HAP-1 (cell line): ENCODE results near the gene LIX1.

Source experiments
- DNase-seq, 2 experiments: peaks; one replicate each; pipeline ENCODE4 v3.0.0-alpha.2; 2016 to 2020; ENCODE audit warnings: low spot score in 2 of 2
- H3K27me3 ChIP-seq: fragments of 250-450 bp; sonication (Bioruptor Pico); 2 replicates; pipeline ENCODE4 v1.5.1; 2020; ENCODE audit warnings: low read depth, mild to moderate bottlenecking, moderate library complexity
- H3K36me3 ChIP-seq: fragments of 250-450 bp; sonication (Bioruptor Pico); replicated peaks from 2 replicates; pipeline ENCODE4 v1.5.1; 2020; ENCODE audit warnings: mild to moderate bottlenecking
- H3K4me1 ChIP-seq: fragments of 250-450 bp; sonication (Bioruptor Pico); 2 replicates; pipeline ENCODE4 v1.5.1; 2020; ENCODE audit warnings: mild to moderate bottlenecking
- H3K4me3 ChIP-seq: fragments of 250-450 bp; sonication (Bioruptor Pico); 2 replicates; pipeline ENCODE4 v1.5.1; 2020; ENCODE audit warnings: mild to moderate bottlenecking, moderate library complexity
- H3K9me3 ChIP-seq: fragments of 250-450 bp; sonication (Bioruptor Pico); 2 replicates; pipeline ENCODE4 v1.5.1; 2020; ENCODE audit warnings: mild to moderate bottlenecking, moderate library complexity
- in situ Hi-C: fragments of 300-500 bp; cut with MboI; formaldehyde crosslinking; loops from 3 replicates; pipeline ENCODE4 v1.14.3; 2020; ENCODE audit warnings: low sequenced_read_pairs, inconsistent platforms, mixed read lengths

The LIX1 gene

GRCh38 chr5:97111004-97111403 lies 31.4 kb downstream of the LIX1 start:
- in situ Hi-C loops = no loop called here
- Histone ChIP-seq H3K4me1 (no peaks in the 10 kb centered on the region), H3K36me3 (no peaks in the 10 kb centered on the region), H3K27me3 (no peaks in the 10 kb centered on the region), H3K4me3 (no peak overlapping the region), H3K9me3 (no peaks in the 10 kb centered on the region)
- no peak for DNase-seq

DNA sequence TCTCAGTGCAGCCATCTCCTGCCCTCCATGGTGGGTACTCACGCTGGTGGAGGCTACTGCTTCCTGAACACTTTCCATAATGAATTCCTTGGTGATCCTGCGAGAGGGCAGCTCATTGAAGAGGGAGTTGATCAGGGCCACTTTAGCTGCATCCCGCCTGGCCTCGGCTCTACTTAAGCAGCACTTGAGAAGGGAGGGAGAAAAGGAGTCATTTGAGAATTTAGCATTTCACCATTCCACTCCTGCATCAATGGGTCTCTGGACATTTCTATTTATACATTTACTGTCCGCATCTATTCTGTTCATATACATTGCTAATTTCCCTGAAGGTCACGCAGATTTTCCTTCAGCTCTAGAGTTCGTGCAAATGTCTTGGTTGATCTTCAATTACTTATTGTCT lies 35.1 kb downstream of the LIX1 start:
- in situ Hi-C loops = no loop called here
- no peak overlapping the region for H3K4me3 ChIP-seq
- H3K4me1 ChIP-seq = no peaks in the 10 kb centered on the region
- no peaks in the 10 kb centered on the region for H3K27me3 ChIP-seq
- no peaks in the 10 kb centered on the region for H3K9me3 ChIP-seq
- H3K36me3 ChIP-seq = no peaks in the 10 kb centered on the region
- no peak for DNase-seq

DNA sequence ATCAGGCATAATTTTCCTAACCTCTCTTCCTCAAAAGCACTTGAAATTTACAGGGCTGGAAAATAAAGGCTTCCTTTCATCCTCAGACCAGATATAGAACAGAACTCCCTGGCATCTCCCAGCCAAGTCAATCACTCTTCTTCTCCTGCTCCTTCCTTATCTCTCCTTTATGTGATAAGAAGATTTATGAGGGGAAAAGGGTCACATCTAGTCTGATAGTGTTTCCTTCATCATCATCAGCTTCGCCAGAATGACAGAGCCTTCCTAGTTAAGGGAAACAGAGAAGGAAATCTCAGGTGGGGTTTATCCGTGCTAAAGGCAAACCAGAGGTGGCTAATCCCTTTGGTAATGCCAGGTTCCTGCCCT lies 36.2 kb downstream of the LIX1 start:
- H3K27me3 ChIP-seq = no peaks in the 10 kb centered on the region
- no peak overlapping the region for H3K4me3 ChIP-seq
- H3K4me1 ChIP-seq = no peaks in the 10 kb centered on the region
- no peaks in the 10 kb centered on the region for H3K36me3 ChIP-seq
- in situ Hi-C loops = no loop called here
- no peaks in the 10 kb centered on the region for H3K9me3 ChIP-seq
- no peak for DNase-seq

DNA sequence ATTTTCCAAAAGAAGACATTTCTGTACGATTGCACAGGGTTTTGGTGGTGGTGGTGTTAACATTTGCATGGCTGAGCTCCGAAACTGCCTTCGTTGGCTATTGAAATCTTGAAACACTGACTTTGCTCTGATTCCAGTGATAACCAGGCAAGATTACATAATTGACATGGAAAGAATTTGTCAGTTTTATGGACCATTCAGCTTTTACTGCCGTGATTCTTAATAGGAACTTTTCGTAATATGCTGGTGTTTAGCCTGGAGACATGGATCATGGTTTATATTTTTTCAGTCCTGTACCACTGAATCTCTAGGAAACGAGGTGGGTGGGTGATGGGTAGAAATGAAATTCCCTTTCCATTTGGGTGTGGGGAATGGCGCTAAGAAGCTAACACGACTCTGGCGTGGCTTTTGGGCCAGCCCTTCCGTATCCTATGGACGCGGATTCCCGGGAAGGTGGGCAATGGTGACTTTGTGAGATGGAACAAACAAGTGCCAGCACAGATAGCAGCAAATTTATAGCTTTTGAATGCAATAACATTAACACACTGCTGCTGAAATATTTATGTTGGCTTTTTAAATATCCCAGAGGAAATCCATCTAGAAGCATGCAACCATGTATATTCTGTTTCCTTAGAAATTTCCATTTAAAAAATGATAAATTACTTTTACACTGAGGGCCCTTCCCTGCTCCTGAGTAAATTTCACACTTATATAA lies 36.8 kb downstream of the LIX1 start:
- in situ Hi-C loops = no loop called here
- Histone ChIP-seq H3K4me3 (no peak overlapping the region), H3K9me3 (no peaks in the 10 kb centered on the region), H3K27me3 (no peaks in the 10 kb centered on the region), H3K4me1 (no peaks in the 10 kb centered on the region), H3K36me3 (no peaks in the 10 kb centered on the region)
- DNase-seq = no peak

- no peaks in the 10 kb centered on the region for H3K27me3 ChIP-seq
- no peak overlapping the region for H3K4me3 ChIP-seq
- no peaks in the 10 kb centered on the region for H3K9me3 ChIP-seq
- no peak for DNase-seq
- in situ Hi-C loops = no loop called here
- H3K4me1 ChIP-seq = peaks cover 7% of the 10 kb centered on the region; the same call in 1 of the 2 replicates
- no peaks in the 10 kb centered on the region for H3K36me3 ChIP-seq
These were observed 40.4 kb downstream of the LIX1 start for GRCh38 chr5:97102010-97102470.

DNA sequence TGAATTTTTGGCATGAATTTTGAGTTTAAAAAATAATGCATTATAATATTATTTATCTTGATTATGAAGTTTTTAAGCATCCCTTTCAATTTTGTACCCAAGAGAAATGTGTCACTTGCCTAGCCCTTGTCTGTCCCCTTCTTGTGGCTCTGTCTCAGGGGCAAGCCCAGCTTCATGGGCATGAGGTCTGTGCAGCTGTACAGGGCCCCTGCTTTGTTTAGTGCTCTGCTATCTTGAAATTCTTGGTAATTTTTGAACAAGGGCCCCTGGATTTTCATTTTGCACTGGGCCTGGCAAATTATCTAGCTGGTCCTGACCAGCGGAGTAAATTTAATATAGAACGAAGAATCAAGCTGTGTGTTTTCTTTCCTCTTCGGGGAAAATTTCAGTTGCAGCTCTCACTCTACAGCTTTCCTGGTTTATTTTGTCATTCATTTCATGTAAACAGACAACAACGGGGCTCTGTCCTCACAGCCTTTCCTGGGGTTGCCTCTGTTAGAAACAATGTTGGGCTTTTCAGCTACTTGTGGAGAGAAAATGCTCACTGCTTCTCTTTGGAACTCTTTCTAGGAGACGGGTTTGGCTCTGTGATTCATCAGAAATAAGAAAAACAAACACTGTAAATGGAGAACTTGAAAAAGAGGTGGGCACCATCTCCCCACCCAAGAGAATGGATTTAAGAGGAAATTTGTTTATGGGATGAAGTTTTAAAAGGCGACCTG lies 41.1 kb downstream of the LIX1 start:
- Histone ChIP-seq H3K36me3 (no peaks in the 10 kb centered on the region), H3K27me3 (no peaks in the 10 kb centered on the region), H3K4me1 (peaks cover 8% of the 10 kb centered on the region; the same call in 1 of the 2 replicates), H3K4me3 (no peak overlapping the region), H3K9me3 (no peaks in the 10 kb centered on the region)
- in situ Hi-C loops = no loop called here
- no peak for DNase-seq

GRCh38 chr5:97100476-97100875 lies 41.9 kb downstream of the LIX1 start:
- Histone ChIP-seq H3K9me3 (no peaks in the 10 kb centered on the region), H3K27me3 (no peaks in the 10 kb centered on the region), H3K36me3 (no peaks in the 10 kb centered on the region), H3K4me3 (no peak overlapping the region), H3K4me1 (peaks cover 8% of the 10 kb centered on the region; the same call in 1 of the 2 replicates)
- no peak for DNase-seq
- in situ Hi-C loops = no loop called here

GRCh38 chr5:97098922-97099321 lies 43.5 kb downstream of the LIX1 start:
- in situ Hi-C loops = no loop called here
- DNase-seq = no peak
- H3K9me3 ChIP-seq = no peaks in the 10 kb centered on the region
- peaks cover 8% of the 10 kb centered on the region; the same call in 1 of the 2 replicates for H3K4me1 ChIP-seq
- no peaks in the 10 kb centered on the region for H3K36me3 ChIP-seq
- H3K27me3 ChIP-seq = no peaks in the 10 kb centered on the region
- H3K4me3 ChIP-seq = no peak overlapping the region

GRCh38 chr5:97097326-97098230 lies 44.8 kb downstream of the LIX1 start:
- in situ Hi-C loops = no loop called here
- no peaks in the 10 kb centered on the region for H3K36me3 ChIP-seq
- peak; percentile 14 to 58 for DNase-seq
- H3K27me3 ChIP-seq = no peaks in the 10 kb centered on the region
- H3K9me3 ChIP-seq = no peaks in the 10 kb centered on the region
- H3K4me1 ChIP-seq = peaks cover 8% of the 10 kb centered on the region; the same call in 1 of the 2 replicates
- no peak overlapping the region for H3K4me3 ChIP-seq

GRCh38 chr5:97096846-97097245 lies 45.6 kb downstream of the LIX1 start:
- no peaks in the 10 kb centered on the region for H3K36me3 ChIP-seq
- no peak overlapping the region for H3K4me3 ChIP-seq
- in situ Hi-C loops = no loop called here
- no peaks in the 10 kb centered on the region for H3K9me3 ChIP-seq
- H3K27me3 ChIP-seq = no peaks in the 10 kb centered on the region
- peaks cover 13% of the 10 kb centered on the region for H3K4me1 ChIP-seq
- no peak for DNase-seq

DNA sequence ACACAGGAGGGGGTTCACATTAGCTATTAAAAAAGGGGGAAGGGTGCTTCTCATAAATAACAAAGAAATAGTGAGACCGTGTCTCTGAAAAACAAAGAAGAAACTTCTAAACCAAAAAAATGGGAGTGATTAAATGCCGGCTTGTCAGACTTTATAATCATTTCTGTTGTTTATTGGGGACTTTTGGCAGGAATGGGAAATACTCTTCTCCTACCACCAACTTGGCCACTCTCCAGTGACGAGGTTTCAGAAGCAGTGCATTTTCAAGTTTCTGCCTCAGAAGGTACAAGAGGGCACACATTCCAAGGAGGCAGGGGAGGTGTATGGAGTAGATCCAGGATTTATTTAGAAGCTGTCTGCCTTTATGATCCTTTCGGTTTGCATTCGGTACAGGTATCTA lies 46.2 kb downstream of the LIX1 start:
- Histone ChIP-seq H3K4me3 (no peak overlapping the region), H3K9me3 (no peaks in the 10 kb centered on the region), H3K27me3 (no peaks in the 10 kb centered on the region), H3K36me3 (no peaks in the 10 kb centered on the region), H3K4me1 (peaks cover 19% of the 10 kb centered on the region)
- no peak for DNase-seq
- in situ Hi-C loops = no loop called here

GRCh38 chr5:97095318-97095732 lies 47.1 kb downstream of the LIX1 start:
- Histone ChIP-seq H3K27me3 (no peaks in the 10 kb centered on the region), H3K4me3 (no peak overlapping the region), H3K4me1 (peaks cover 19% of the 10 kb centered on the region)

GRCh38 chr5:97094579-97095317 lies 47.7 kb downstream of the LIX1 start:
- Histone ChIP-seq H3K36me3 (no peaks in the 10 kb centered on the region), H3K9me3 (no peaks in the 10 kb centered on the region), H3K4me1 (peaks cover 19% of the 10 kb centered on the region), H3K4me3 (no peak overlapping the region), H3K27me3 (no peaks in the 10 kb centered on the region)
- no peak for DNase-seq
- in situ Hi-C loops = no loop called here

More at GRCh38 chr5:97095318-97095732, 47.1 kb downstream of the LIX1 start:
- H3K9me3 ChIP-seq = no peaks in the 10 kb centered on the region
- no peaks in the 10 kb centered on the region for H3K36me3 ChIP-seq
- in situ Hi-C loops = no loop called here
- no peak for DNase-seq
